Neural cell (in vitro differentiated cells): ENCODE measurements around the gene PLCL2.

Experiments used
- CTCF ChIP-seq: fragments of 450-650 bp; IDR thresholded peaks from 2 replicates; pipeline ENCODE4 v1.5.1; 2014; ENCODE audit warnings: antibody characterized with exemption, mild to moderate bottlenecking, moderate library complexity; ENCODE audit not compliant: poor library complexity, severe bottlenecking
- EP300 ChIP-seq: fragments of 450-650 bp; conservative IDR thresholded peaks from 2 replicates; pipeline ENCODE4 v1.6.1; 2014; ENCODE audit warnings: antibody characterized with exemption, mild to moderate bottlenecking, moderate library complexity; ENCODE audit not compliant: poor library complexity, severe bottlenecking
- EZH2 ChIP-seq: fragments of 200-600, 300-800 bp; shearing (Covaris generic), sonication (generic); IDR thresholded peaks from 2 replicates; pipeline ENCODE4 v1.6.1; 2014; ENCODE audit warnings: antibody characterized with exemption, low read length, borderline replicate concordance, mild to moderate bottlenecking; ENCODE audit not compliant: insufficient read depth, poor library complexity, severe bottlenecking
- MXI1 ChIP-seq: fragments of 450-650 bp; conservative IDR thresholded peaks from 2 replicates; pipeline ENCODE4 v1.6.1; 2014; ENCODE audit warnings: antibody characterized with exemption, mild to moderate bottlenecking; ENCODE audit not compliant: poor library complexity, severe bottlenecking
- POLR2AphosphoS5 ChIP-seq: IDR thresholded peaks from 2 replicates; pipeline ENCODE4 v1.6.1; 2012
- RAD21 ChIP-seq: fragments of 450-650 bp; conservative IDR thresholded peaks from 2 replicates; pipeline ENCODE4 v1.6.1; 2014; ENCODE audit warnings: antibody characterized with exemption, mild to moderate bottlenecking, moderate library complexity
- SMC3 ChIP-seq: fragments of 450-650 bp; conservative IDR thresholded peaks from 2 replicates; pipeline ENCODE4 v1.6.1; 2014; ENCODE audit warnings: antibody characterized with exemption, mild to moderate bottlenecking, moderate library complexity; ENCODE audit not compliant: poor library complexity
- TAF1 ChIP-seq: IDR thresholded peaks from 2 replicates; pipeline ENCODE4 v1.6.1; 2012; ENCODE audit warnings: low read depth
- TF ChIP-seq, protein P1 (sequence below): IDR thresholded peaks from 2 replicates; pipeline ENCODE4 v1.6.1; 2012; ENCODE audit warnings: borderline replicate concordance

- TF ChIP-seq EZH2 (no peak), CTCF (no peak), EP300 (no peak), SMC3 (no peak), TAF1 (no peak), POLR2AphosphoS5 (no peak), RAD21 (no peak), MXI1 (no peak)
- TF ChIP-seq, protein P1, sequence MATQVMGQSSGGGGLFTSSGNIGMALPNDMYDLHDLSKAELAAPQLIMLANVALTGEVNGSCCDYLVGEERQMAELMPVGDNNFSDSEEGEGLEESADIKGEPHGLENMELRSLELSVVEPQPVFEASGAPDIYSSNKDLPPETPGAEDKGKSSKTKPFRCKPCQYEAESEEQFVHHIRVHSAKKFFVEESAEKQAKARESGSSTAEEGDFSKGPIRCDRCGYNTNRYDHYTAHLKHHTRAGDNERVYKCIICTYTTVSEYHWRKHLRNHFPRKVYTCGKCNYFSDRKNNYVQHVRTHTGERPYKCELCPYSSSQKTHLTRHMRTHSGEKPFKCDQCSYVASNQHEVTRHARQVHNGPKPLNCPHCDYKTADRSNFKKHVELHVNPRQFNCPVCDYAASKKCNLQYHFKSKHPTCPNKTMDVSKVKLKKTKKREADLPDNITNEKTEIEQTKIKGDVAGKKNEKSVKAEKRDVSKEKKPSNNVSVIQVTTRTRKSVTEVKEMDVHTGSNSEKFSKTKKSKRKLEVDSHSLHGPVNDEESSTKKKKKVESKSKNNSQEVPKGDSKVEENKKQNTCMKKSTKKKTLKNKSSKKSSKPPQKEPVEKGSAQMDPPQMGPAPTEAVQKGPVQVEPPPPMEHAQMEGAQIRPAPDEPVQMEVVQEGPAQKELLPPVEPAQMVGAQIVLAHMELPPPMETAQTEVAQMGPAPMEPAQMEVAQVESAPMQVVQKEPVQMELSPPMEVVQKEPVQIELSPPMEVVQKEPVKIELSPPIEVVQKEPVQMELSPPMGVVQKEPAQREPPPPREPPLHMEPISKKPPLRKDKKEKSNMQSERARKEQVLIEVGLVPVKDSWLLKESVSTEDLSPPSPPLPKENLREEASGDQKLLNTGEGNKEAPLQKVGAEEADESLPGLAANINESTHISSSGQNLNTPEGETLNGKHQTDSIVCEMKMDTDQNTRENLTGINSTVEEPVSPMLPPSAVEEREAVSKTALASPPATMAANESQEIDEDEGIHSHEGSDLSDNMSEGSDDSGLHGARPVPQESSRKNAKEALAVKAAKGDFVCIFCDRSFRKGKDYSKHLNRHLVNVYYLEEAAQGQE: no peak
These were observed 15.2 kb downstream of the PLCL2 start for GRCh38 chr3:16899919-16900318.
